Heart right ventricle (tissue), 16 donors: ENCODE data around the gene EPS8L2. TPM values are rescaled to one million over a fixed set of nuclear protein-coding genes. Genes with fewer than 3 reads are reported as not detected.

ENCODE experiments used
- ATAC-seq, 8 donors: fragments of 200-7000 bp; cut with Tn5 transposase; one replicate each; pipeline ENCODE4 v1.9.1; 2020; ENCODE audit warnings: mild to moderate bottlenecking in 8 of 8, moderate library complexity in 8 of 8, moderate number of reproducible peaks in 1 of 8
- DNase-seq, 2 donors: peaks; one replicate each; pipeline ENCODE4 v3.0.0-alpha.2; 2020
- H3K27ac ChIP-seq, 10 donors: fragments of 200-600 bp; sonication (generic) in 2 of 10; one replicate each; pipeline versions ENCODE4 v1.5.0 to v1.8.0; 2020 to 2022; ENCODE audit warnings: mild to moderate bottlenecking in 3 of 10
- H3K27me3 ChIP-seq, 7 donors: fragments of 200-600 bp; one replicate each; pipeline ENCODE4 v1.8.0; 2021 to 2022; ENCODE audit warnings: mild to moderate bottlenecking in 2 of 7
- H3K36me3 ChIP-seq, 9 donors: fragments of 200-600 bp; sonication (generic) in 1 of 9; one replicate each; pipeline versions ENCODE4 v1.5.0 to v1.8.0; 2020 to 2022; ENCODE audit warnings: mild to moderate bottlenecking in 2 of 9
- H3K4me1 ChIP-seq, 9 donors: fragments of 200-600 bp; sonication (generic) in 1 of 9; one replicate each; pipeline versions ENCODE4 v1.5.0 to v1.8.0; 2020 to 2022; ENCODE audit warnings: mild to moderate bottlenecking in 4 of 9
- H3K4me3 ChIP-seq, 10 donors: fragments of 200-600 bp; sonication (generic) in 2 of 10; one replicate each; pipeline versions ENCODE4 v1.5.0 to v1.8.0; 2020 to 2022; ENCODE audit warnings: mild to moderate bottlenecking in 7 of 10, moderate library complexity in 2 of 10
- H3K9me3 ChIP-seq, 11 donors: fragments of 200-600 bp in 10 of 11; sonication (generic) in 2 of 11; one replicate each; pipeline versions ENCODE4 v1.5.0 to v1.8.0; 2013 to 2022; ENCODE audit warnings: mild to moderate bottlenecking in 2 of 11, control low read depth in 1 of 11, moderate library complexity in 1 of 11
- CTCF ChIP-seq, 9 donors: fragments of 200-600 bp; sonication (generic) in 2 of 9; IDR thresholded peaks; one replicate each; pipeline versions ENCODE4 v1.5.0 to v1.8.0; 2021 to 2022; ENCODE audit warnings: antibody characterized with exemption in 9 of 9, mild to moderate bottlenecking in 5 of 9, moderate library complexity in 1 of 9
- WGBS, 2 donors: extraction: QIAGEN DNeasy Blood & Tissue Kit; methylation state at CpG; one replicate each; pipeline ENCODE4 v1.1.7; 2013; ENCODE audit warnings: inconsistent platforms in 1 of 2; 5-methylcytosine and 5-hydroxymethylcytosine counted together
- intact Hi-C, 10 donors: fragments of 100-400 bp; cut with DNase I; formaldehyde crosslinking; loops; one replicate each; pipeline versions ENCODE4 v1.11.1 to v1.14.2; 2022
- polyA plus RNA-seq, 2 donors: library from polyadenylated mRNA; stranded (reverse); fragments of 200-250 nt; gene quantifications; one replicate each; pipeline ENCODE4 v1.2.3, GENCODE V29; 2013
- total RNA-seq, 10 donors: library from RNA; stranded (reverse); fragmentation: NEBNext Ultra II Directional in 3 of 10; extraction: Animal tissue kit (Norgen Biotek cat#: 25700) in 3 of 10; gene quantifications; one replicate each; pipeline versions ENCODE4 v1.2.1 to v1.2.4, GENCODE V29; 2021 to 2023
- donor health status: Arrhythmogenic right ventricular cardiomyopathy.
- donor health status: ischemic (EF 13 %, LVEDD 7.1; RV severe dilation, severe dysfunction).
- donor health status: healthy with polysubstance abuse.
- donor health status: DM: no; HTN: yes; CAD: no.
- donor health status: DM: no; HTN: no; CAD: no.
- donor health status: ischemic (EF 25% LVEDD 6.9; RV normal size, moderate dysfunction).
- donor health status: ischemic (EF 25% LVEDD 5.7; RV mildly dilated, moderate dysfunction).
- donor health status: healthy.
- donor health status: DM: yes; HTN: yes; CAD: no.
- donor health status: Ischemic cardiomyopathy.
- donor health status: ischemic (EF 35%, LVEDD 5.7; RV mildly dilated, moderate dysfunction).
- donor health status: nonischemic (EF 11% LVEDD 7.7; RV severe dilation, severe dysfunction).
- donor health status: DM: yes; HTN: yes; CAD: no.
- donor health status: PGD.
- donor health status: ischemic (EF 29% LVEDD 5.4; RV normal size, mild dysfunction).
- donor health status: nonischemic (EF 23%, LVEDD 6.1; RV moderate dilation, normal function).

EPS8L2 gene
- total and polyA plus RNA-seq, 12 donors: 1.2 to 6.7 (median 2.9) TPM

GRCh38 chr11:659532-660085 lies 46.4 kb upstream of the EPS8L2 start:
- no peak for DNase-seq
- intact Hi-C loops: loop anchor here in 7 of 10 donors (5.0 to 10.0 kb wide), 3 partner anchors 63 to 68 kb away; no protein-coding TSS in a partner anchor
- Histone ChIP-seq H3K4me1 (peaks cover 0 to 12% (median 0%) of the 10 kb centered on the region in 9 donors), H3K4me3 (no peak overlapping the region), H3K36me3 (peaks cover 0 to 84% (median 0%) of the 10 kb centered on the region in 9 donors), H3K9me3 (no peaks in the 10 kb centered on the region), H3K27ac (no peak overlapping the region), H3K27me3 (no peaks in the 10 kb centered on the region)
- WGBS, 2 donors: 93 to 94% methylated on average over 16 of the region's 16 CpGs
- no peak for TF ChIP-seq CTCF (IDR thresholded peaks at IDR 0.05)
- ATAC-seq: peak in 1 of 8 donors; percentile 16

- intact Hi-C loops: loop anchor here in 7 of 10 donors (5.0 to 10.0 kb wide), 3 partner anchors 62 to 67 kb away; no protein-coding TSS in a partner anchor
- Histone ChIP-seq H3K27ac (no peak overlapping the region), H3K27me3 (no peaks in the 10 kb centered on the region), H3K9me3 (no peaks in the 10 kb centered on the region), H3K4me3 (no peak overlapping the region), H3K4me1 (peaks cover 0 to 14% (median under 1%) of the 10 kb centered on the region in 9 donors), H3K36me3 (peaks cover 0 to 81% (median 0%) of the 10 kb centered on the region in 9 donors)
- no peak for DNase-seq
- WGBS, 2 donors: 86 to 89% methylated on average over 19 of the region's 19 CpGs
- TF ChIP-seq CTCF (IDR thresholded peaks at IDR 0.05): no peak
- ATAC-seq: peak in 1 of 8 donors; percentile 27
These were observed 45.8 kb upstream of the EPS8L2 start for GRCh38 chr11:660281-660680.

- WGBS, 2 donors: 81 to 83% methylated on average over 19 of the region's 19 CpGs
- Histone ChIP-seq H3K9me3 (no peaks in the 10 kb centered on the region), H3K4me1 (peaks cover 0 to 19% (median 6%) of the 10 kb centered on the region in 9 donors), H3K36me3 (peaks cover 0 to 81% (median 0%) of the 10 kb centered on the region in 9 donors), H3K27me3 (no peaks in the 10 kb centered on the region), H3K4me3 (no peak overlapping the region), H3K27ac (peak overlapping the region in 1 of 10 donors; percentile 10)
- intact Hi-C loops: loop anchor here in 7 of 10 donors (5.0 to 10.0 kb wide), 3 partner anchors 61 to 66 kb away; no protein-coding TSS in a partner anchor
- TF ChIP-seq CTCF (IDR thresholded peaks at IDR 0.05): no peak
- DNase-seq: no peak
- peak in 2 of 8 donors; percentile 12 to 43 for ATAC-seq
These were observed 45.2 kb upstream of the EPS8L2 start for GRCh38 chr11:660681-661444.

- no peaks in the 10 kb centered on the region for H3K27me3 ChIP-seq
- peaks cover 0 to 80% (median 0%) of the 10 kb centered on the region in 9 donors for H3K36me3 ChIP-seq
- H3K4me1 ChIP-seq: peaks cover 0 to 23% (median 8%) of the 10 kb centered on the region in 9 donors
- H3K27ac ChIP-seq: no peak overlapping the region
- H3K4me3 ChIP-seq: no peak overlapping the region
- DNase-seq (peak; percentile 47 to 65), ATAC-seq (peak in 7 of 8 donors; percentile 45 to 80 (median 66))
- no peaks in the 10 kb centered on the region for H3K9me3 ChIP-seq
- WGBS, 2 donors: 59 to 63% methylated on average over 15 of the region's 15 CpGs
- TF ChIP-seq CTCF (IDR thresholded peaks at IDR 0.05): peak in 8 of 9 donors; percentile 61 to 82 (median 75)
- intact Hi-C loops: loop anchor here (2.0 to 10.0 kb wide), 4 partner anchors 60 to 65 kb away; no protein-coding TSS in a partner anchor
These were observed 43.2 kb upstream of the EPS8L2 start for GRCh38 chr11:662689-663274.
